ENCODE data around the gene ADCY1. TPM values are rescaled to one million over a fixed set of nuclear protein-coding genes. Genes with fewer than 3 reads are reported as not detected.

ADCY1 gene
- total RNA-seq, 1 donor from 2014 or later = 4.6 TPM

DNA sequence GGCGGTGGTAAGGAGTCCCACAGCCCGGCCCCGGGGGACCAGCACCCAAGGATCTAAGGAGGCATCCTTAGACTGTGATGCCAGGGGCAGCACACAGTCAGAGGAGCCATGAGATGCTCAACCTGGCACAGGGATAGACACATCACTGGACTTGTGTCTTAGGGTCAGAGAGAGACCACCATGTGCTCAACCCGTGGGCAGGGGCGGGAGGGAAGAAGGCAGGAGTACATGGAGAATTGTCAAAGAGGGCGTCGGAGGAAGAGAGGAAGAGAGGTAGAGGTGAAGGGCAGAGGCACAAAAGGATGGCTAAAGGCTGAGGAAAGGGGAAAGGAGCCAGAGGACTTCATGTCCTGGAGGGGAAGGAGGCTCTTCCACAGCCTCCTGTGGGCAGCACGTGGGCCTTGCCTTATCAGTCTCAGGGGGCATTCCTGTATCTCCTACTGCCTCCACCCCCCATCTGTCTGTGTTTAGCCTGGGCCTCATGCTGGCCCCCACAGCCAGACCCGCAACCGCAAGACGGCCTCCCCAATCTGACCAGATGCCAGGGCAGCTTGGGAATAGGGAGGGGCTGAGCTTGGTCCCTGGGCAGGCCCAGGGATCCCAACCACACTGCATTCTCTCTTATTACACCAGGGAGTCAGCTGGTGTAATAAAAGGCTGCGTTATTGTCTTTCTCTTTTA is 2.2 kb downstream of the ADCY1 start:
- no peak for DNase-seq (ENCODE audit: low spot score)

DNA sequence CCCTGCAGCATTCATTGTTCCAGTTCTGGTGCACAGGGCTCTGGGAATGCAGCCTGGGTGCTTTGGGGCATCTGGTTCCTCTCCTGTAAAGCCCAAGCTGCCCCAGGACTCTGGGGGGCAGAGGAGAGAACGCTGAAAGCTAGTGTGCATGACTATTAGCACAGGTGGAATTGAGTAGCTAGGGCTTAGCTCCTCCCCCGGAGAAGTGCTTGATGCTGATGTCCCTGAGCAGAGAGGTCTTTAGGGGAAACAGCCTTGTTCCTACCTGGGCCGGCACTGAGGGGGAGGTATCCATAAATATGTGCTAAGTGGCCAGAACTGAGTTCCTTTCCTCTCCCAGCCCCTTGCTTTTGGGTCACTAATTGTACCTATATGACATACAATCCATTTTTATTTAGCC is 3.9 kb downstream of the ADCY1 start:
- DNase-seq (ENCODE audit: low spot score) = no peak

DNA sequence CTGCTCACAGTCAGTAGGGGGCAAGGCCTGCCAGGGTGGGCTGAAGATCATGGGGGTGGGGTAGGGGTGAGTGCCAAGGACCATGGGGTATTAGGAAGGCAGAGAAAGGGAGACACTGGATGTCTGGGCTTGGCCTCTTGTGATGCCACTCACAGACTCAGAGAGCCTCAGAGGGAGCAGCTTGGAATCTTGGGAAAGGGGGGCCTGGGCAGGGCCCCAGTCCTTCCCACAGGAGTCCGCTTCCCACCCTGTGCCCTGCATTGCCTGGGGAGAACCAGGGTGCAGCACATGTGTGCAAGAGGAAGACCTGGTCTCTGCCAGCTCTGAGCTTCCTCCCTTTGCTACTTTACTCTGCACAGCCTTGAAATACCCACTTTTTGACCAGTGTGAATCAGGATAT is 4.3 kb downstream of the ADCY1 start:
- no peak for DNase-seq (ENCODE audit: low spot score)

DNA sequence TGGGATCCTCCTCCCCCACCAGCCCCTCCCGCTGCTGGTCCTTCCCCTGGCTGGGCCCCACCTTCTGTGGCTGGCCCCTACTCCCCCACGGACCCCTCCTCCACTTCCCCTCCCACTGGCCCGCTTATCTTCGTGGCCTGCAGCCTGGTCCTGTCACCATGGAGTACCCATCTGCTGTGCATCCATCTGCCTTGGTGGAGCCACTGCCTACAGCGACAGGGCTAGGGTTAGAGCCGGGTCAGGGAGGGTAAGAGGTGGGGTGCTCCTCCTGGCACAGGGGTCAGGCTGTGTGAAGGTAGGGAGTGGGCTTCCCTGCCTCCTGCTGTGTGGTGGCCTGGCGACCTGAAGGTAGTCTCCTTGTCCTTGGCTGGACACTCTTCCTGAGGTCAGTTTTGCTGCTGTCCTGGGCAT is 5.2 kb downstream of the ADCY1 start:
- no peak for DNase-seq (ENCODE audit: low spot score)

DNA sequence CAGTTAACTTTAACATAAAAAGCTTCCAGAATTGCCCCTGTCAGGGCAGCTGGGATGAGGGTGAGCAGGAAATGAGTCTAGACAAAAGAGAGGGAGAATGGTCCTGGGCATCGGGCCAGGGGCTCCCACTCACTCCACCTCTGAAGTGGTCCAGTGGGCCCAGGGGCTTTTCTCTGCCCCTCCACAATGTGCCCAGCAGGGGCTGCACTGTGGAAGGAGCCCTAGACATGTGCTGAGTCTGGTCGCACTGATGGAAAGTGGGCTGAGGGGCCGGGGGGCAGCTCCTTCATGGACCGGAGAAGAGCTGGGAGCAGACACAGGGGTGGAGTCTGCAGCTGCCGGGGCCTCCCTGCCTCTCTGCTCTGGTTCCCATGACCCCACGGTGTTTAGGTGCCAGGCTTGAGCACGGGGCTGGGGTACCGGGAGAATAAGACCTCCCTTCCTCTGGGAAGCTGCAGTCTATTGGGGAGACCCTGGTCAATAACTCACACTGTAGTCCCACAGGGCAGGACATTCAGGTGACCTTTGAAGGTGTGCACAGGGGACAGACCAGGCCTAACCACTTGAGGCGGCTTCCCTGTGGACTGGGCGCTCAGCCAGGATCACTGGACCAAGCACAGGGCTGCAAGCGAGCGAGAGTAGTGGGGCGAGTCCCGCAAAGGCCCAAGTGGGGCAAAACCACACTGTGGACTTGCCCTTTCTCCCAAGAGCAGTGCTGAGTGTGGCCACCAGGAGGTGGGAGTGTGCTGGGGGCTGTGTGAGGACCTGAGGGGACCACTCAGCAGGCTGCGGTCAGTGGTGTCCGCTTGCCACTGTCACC is 6.1 kb downstream of the ADCY1 start:
- no peak for DNase-seq (ENCODE audit: low spot score)

DNA sequence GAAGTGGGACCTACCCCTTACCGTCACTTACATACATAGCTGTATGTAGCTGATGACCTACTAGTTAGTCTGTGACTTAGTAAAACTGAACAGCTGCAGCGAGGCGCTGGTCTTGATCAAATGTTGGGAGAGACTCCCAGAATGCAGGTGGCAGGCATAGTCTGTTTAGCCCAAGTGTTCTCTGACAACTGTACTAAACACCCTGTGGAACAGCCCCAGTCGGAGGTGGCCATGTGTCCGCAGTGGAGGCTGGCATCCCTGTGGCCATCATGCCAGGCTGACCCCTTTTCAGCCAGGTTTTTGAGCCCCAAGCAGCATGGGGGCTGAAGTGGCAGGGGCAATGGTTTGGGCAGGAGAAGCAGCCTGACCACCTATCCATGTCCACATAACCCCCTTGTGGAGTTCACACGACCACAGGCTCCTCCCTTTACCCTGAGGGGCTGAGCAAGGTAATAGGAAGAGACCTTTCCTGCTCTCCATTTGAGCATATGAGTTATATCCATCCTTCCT is 7.2 kb downstream of the ADCY1 start:
- no peak for DNase-seq (ENCODE audit: low spot score)

DNA sequence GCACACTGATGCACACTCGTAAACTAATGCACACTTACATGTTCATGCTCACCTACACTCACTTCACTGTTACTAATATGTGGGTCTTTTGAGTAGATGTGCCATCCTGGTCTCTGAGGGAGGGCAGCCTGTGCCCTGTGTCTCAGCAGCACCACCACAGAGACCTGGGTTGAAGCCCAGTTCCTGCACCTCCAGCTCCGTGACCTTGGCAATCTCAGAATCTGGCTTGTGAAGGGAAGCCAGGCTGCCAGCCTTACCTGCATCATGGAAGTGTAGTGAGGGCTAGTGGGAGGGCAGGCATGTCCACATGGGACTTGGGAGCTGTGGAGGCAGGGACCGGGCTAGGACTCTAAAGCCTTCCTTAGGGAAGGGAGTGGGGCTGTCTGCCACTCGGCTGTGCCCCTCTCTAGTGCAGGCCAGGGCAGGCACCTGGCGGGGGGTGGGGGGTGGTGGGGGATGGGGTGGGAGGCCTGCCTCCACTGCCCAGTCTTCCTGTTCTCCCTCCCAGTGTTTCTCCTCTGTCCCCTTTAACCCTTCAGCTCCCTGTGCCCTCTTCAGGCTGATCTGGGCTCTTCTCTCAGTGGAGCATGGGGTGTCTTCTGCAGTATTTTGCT is 8.1 kb downstream of the ADCY1 start:
- DNase-seq (ENCODE audit: low spot score) = no peak

DNA sequence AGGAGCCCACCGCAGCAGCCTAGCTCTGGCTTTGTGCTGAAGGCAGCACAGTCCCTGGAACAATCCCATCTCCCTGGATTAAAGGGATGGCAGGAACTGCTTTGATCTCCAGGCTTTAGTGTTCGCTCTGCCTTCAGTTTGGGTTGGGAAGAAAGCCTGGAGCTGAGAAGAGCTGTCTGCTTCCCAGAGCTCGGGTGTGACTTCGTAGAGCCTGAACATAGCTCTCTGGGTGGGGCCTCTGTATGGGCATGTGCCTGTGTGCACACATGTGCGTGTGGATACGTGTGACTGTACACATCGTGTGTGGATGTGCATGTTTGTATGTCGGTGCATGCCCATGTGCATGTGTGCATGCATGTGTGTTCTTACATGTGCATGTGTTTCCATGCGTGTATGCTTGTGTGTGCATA is 8.7 kb downstream of the ADCY1 start:
- no peak for DNase-seq (ENCODE audit: low spot score)

DNA sequence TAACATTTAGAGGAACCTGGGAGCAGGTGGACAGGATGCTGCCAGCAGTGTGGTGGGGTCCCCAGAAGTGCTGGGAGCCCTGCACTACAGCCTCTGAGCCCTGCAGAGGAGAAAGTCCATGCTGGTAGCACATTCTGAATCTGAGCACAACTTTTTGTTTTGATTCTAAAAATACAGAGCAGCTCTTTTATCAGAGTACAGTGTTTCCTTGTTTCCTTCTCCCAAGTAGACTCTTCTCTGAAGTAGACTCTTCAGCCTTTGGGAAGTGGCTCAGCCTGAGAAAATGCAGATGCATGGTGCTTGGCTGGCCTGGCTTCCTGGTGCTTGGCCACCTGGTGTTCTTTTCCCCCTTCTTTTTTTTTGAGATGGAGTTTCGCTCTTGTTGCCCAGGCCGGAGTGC is 9.1 kb downstream of the ADCY1 start:
- DNase-seq (ENCODE audit: low spot score) = no peak

DNA sequence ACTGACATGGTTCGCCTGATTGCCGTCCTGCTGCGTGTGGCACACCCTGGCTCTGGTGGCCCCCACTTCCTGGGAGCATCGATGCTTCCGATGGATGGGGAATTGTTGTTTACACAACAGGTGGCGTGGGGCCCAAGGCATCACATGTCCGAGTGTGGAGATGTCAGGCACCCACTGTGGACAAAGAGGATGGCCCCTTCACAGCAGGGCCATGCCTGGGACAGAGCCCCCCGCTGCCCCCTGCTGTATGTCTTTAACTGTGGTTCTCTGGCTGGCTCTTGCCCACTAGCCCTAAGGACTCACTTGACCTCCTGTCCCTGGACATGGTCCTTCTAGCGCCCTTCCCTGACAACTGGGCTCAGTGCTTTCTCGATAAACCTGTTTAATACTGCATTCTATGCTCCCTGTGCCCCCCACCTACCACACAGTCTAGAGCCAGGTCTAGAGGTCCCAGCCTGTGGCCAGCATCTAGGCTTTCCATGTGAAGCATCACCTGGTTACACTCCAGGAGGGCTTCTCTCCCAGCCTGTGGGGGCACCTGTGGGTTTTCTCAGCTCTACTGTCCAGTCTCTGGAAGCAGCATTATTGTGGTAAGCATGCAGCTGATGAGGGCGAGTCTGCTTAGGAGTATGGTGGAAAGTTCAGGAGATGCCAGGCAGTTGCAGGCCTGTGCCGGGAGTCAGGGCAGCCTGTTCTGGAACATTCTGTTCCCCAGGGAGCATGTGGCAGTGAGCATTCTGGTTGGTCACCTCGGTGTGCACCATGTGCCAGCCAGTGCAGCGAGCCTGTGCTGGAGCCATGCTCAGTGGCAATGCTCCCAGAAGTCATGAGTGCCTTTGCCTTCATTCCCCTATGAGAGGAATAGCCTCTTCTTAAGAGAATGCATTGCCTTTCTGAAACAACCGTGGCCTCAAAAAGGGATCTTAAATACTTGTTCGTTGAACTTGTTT is 10.4 kb downstream of the ADCY1 start:
- no peak for DNase-seq (ENCODE audit: low spot score)

DNA sequence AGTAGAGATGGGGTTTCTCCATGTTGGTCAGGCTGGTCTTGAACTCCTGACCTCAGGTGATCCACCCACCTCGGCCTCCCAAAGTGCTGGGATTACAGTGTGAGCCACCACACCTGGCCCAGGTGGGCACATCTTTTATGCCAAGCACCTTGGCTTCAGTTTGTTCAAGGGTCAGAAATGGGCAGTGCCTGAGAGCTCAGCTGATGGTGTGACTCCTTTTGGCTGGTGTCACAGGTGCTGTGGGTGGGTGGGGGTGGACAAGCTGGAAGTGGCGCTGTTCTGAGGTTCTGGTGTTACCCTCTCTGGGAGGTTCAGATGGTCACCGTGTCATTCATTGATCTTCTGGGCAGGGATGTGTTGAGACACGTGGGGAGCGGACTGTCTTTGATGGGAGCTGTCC is 11.5 kb downstream of the ADCY1 start:
- DNase-seq (ENCODE audit: low spot score) = no peak

DNA sequence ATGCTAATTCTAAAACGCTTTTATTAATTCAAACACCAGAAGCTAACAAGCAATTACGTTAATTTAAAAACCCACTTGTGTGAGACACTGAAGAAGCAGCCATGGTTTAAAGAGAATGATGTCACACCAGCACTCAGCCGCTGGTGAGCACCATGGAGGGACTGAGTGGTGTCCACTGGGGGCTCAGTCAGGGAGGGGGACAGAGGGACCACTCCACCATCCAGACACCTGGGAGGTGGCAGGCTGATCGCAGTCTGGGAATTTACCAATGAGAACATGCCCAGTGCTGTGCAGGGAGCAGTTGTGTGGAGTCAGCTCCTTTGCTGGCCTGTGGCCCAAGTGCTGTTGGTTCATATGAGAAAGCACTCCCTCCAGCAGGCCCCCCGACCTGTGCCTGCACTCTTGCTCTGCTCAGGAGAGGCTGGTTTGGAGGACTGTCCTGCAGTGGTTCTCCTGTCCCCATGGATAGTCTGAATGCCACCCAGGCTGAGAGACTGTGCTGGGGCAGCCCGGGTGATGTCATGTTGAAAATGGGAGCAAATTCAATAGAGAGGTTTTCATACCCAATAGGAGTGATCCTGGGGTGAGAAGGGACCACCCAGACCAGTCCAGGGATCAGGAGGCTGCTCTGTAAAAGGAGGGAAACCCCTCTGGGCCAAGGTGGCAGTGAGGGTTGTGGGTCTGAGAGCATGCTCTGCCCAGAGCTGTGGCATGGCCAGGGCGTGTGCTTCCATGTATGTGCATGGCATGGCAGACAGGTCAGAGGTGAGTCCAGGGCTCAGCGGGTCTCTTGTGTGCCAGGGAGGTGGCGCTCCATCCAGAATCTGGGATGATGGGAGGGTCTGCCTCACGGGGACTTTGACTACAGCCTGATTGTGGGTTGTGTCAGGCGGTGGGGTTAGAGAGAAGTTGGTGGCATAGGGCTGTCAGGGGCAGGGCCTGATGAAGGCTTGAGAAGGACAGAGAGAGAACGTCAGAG is 12.7 kb downstream of the ADCY1 start:
- DNase-seq (ENCODE audit: low spot score) = no peak

DNA sequence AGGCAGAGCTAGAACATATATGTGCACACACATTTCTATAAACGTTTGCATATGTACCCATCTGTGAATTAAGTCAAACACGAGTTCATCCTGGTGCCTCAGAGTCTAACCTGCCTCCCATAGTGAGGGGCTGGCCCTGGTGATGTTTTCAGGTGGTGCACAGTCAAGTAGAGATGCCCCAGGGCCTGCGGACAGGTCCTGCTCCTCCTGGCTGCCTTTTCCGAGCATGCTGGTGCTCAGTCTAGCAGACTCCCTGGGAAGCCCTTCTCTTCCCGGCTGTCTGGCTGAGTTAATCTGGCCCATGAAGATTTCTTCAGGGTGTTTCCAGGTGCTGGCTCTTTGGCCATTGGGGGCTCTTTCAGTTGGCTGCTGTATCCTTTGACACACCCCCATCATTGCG is 14.3 kb downstream of the ADCY1 start:
- DNase-seq (ENCODE audit: low spot score) = no peak

DNA sequence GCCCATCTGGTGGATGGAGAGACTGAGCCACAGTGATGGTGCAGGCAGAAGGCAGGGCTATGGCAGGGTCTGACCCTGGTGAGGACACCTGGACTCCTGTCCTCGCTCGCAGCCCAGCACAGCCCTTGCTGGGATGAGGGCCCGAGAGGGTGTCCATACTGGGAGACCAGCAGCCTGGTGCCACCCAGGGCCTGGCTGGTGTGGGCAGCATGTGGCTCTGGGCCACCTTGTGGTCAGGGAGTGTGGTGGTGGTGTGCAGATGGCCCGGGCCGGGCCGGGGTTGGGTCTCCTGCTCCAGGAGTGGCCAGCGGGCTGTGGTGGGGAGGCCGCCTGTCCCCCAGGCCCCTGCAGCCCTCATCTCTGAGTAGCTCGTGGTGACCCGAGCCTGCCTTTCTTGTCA is 14.9 kb downstream of the ADCY1 start:
- DNase-seq (ENCODE audit: low spot score) = no peak

DNA sequence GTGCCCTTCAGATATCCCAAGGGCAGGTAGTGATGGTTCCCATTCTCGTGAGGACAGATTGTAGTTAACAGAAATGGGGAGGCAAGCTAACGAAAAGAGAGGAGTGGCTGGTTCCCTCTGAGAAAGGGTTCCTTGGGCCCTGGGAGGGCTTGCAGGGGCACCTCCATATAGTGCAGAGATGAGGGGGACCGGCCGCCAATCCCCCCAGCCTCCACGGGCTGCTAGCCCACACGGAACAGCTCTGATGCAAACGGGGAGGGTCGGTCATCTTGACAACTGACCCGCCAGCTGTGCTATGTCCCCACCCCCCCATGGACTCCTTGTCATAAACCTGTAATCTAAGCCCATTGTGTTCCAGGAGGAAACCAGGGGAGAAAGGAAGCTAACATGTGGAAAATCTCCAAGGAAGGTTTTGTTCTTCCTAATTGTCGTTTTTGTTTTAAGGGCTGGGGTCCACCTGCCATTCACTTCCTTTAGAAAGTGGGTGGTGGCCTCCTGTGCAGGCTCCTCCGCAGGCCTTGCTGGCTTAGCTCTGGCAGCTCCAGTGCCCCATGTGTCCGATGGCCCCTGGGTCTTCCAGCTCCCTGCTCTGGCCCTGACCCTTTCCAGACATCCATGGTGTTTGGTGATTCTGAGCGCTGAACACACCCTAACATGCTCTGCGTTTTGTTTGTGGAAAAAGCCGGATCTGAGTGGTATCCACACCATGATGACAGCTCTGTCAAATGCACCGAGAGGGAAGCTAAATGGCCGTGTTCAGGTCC is 15.9 kb downstream of the ADCY1 start:
- DNase-seq (ENCODE audit: low spot score) = peak; percentile 26

DNA sequence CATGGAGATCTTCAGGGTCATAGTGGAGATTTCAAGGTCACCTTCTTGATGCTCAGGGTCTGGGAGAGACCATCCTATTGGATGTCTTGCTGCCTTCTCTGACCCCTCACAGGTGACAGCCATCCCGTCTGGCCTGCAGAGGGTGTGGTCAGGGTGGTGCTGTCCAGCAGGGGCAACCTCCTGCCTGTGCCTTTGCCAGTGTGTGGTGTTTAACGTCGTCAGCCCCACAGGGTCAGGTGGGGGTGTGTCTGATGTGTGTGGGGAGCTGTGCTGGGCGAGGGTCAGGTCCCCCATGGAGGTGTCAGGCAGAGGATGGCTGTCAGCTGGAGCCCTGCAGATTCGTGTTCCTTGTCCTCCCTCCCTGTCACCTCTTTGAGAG is 16.5 kb downstream of the ADCY1 start:
- DNase-seq (ENCODE audit: low spot score) = peak; percentile 29

DNA sequence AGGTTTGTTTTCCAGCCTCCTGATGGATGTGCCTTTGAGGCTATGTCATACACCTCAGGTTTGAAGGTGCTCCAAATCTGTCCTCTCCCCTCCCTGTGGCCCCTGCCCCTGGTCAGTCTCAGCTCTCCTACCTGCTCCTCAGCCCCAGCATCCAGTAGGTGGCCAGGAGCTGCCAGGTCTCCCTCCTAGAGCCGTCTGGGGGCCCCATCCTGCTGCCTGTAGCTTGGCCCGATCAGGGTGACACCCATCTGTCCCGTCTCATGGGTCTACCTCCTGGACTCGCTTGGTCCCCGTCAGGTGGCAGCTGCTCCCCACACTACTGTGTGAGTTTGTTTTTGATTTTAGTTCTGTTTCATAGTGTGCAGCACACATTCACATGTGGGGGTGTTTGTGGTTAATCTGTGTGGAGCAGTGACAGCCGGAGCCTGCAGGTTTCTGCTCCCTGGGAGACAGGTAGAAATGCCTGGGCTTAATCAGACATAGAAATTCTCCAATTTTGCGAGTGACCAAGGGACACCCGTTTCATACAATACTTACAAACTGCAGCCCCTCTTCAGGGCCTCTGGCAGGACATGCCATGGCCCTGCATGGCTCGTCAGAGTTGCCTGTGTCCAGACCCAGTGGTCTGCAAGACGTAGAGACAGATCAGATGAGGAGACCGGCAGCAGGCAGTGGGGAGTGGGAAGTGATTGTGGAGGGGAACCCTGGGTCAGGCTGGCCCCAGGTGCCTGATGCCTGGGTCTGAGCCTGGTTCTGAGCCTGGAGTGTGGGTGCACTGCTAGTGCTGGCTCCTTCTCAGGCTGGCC is 17.1 kb downstream of the ADCY1 start:
- peak; percentile 25 for DNase-seq (ENCODE audit: low spot score)

DNA sequence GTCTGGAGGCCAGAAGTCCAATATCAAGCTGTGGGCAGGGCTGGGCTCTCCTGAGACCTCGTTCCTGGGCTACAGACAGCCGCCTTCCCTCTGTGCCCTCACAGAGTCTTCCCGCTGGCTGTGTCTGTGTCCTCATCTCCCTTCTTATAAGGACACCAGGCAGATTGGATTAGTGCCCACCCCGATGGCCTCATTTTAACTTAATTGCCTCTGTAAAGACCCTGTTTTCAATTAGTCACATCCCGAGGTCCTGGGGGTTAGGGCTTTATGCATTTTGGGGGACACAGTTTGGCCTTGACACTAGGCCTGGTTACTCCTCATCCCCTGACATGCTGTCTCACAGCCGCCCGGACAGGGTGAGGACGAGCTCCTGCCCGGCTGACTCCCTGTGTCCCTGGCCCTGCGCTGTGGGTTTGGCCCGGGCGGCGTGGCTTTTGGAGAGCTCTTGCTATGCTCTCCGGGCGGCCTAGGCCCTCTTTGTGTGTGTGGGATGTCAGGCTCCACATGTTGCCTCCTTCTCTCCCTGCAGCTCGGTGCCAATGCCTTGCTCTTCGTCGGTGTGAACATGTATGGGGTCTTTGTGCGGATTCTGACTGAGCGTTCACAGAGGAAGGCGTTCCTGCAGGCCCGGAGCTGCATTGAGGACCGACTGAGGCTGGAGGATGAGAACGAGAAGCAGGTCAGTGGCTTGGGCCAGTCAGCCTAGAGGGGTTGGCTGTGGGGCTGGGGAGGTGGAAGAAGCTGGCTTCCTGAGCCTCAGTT is 18.2 kb downstream of the ADCY1 start:
- peak; percentile 39 for DNase-seq (ENCODE audit: low spot score)
